HepG2 (cell line): Measurements from ENCODE around the gene NCF4. TPM values are rescaled to one million over a fixed set of nuclear protein-coding genes. Genes with fewer than 3 reads are reported as not detected.

ENCODE experiments used
- ATAC-seq: fragments of 200-7000 bp; cut with Tn5 transposase; 3 replicates; pipeline ENCODE4 v1.9.1; 2020; ENCODE audit warnings: mild to moderate bottlenecking, moderate library complexity
- BruUV-seq: library from RNA; stranded (reverse); fragments of 400-500 nt; replicated peaks from 2 replicates; lab custom pipeline; 2021; lab: Mats Ljungman, UMichigan
- CTCF ChIA-PET: fragments of 300-600 bp; formaldehyde crosslinking; extraction: SDS; loops from one replicate; lab custom pipeline; 2021; ENCODE audit warnings: low total read pairs, inconsistent platforms, low intra/inter-chr PET ratio; lab: Yijun Ruan, JAX
- POLR2A ChIA-PET: fragments of 350-600 bp; sonication (Branson Sonifier 250); formaldehyde crosslinking; loops from one replicate; lab custom pipeline; 2020; ENCODE audit warnings: antibody characterized with exemption, inconsistent platforms; lab: Yijun Ruan, JAX
- DNase-seq: peaks from one replicate; pipeline ENCODE4 v3.0.0-alpha.2; 2015; ENCODE audit warnings: low spot score
- FAIRE-seq: peaks from 3 replicates; lab custom pipeline; 2011; peaks lifted over from hg19 to GRCh38; lab: Jason Lieb, UNC
- H2AFZ ChIP-seq: one replicate; pipeline ENCODE4 v1.6.1; 2011; ENCODE audit warnings: low read length, inconsistent platforms
- H3K27ac ChIP-seq: fragments of 300-600 bp; 3 replicates; pipeline ENCODE4 v1.8.0; 2011; ENCODE audit warnings: mixed run types, mild to moderate bottlenecking, mixed read lengths, low read length, inconsistent platforms; ENCODE audit not compliant: insufficient read depth; ENCODE audit errors: extremely low read length
- H3K27me3 ChIP-seq, 2 experiments: fragments of 200-600 bp in 1 of 2; 2 replicates in 1 of 2; 3 replicates in 1 of 2; pipeline versions ENCODE4 v1.6.0 to v1.8.0; 2011; ENCODE audit warnings: low read length in 2 of 2, mild to moderate bottlenecking in 2 of 2, moderate library complexity in 2 of 2, inconsistent platforms in 1 of 2; ENCODE audit not compliant: insufficient read depth in 2 of 2, control insufficient read depth in 1 of 2
- H3K36me3 ChIP-seq, 2 experiments: fragments of 200-600 bp in 1 of 2; replicated peaks in 1 of 2; 2 replicates in 1 of 2; 3 replicates in 1 of 2; pipeline versions ENCODE4 v1.5.1 to v1.8.0; 2011; ENCODE audit warnings: low read length in 2 of 2, inconsistent platforms in 1 of 2; ENCODE audit not compliant: insufficient read depth in 2 of 2, control insufficient read depth in 1 of 2
- H3K4me1 ChIP-seq: 2 replicates; pipeline ENCODE4 v1.5.1; 2012; ENCODE audit warnings: low read length, inconsistent platforms; ENCODE audit not compliant: insufficient read depth
- H3K4me2 ChIP-seq: 2 replicates; pipeline ENCODE4 v1.6.0; 2011; ENCODE audit warnings: low read depth, low read length, inconsistent platforms
- H3K4me3 ChIP-seq, 3 experiments: fragments of 200-600 bp in 1 of 3; sonication (generic), shearing (Covaris generic) in 1 of 3; replicated peaks in 1 of 3; 2 replicates each; pipeline ENCODE4 v1.5.1; 2011 to 2016; ENCODE audit warnings: low read length in 3 of 3, inconsistent platforms in 2 of 3, low read depth in 2 of 3, mild to moderate bottlenecking in 2 of 3, control low read depth in 1 of 3, mixed read lengths in 1 of 3; ENCODE audit not compliant: insufficient read depth in 1 of 3
- H3K79me2 ChIP-seq: one replicate; pipeline ENCODE4 v1.6.1; 2011; ENCODE audit warnings: low read length, inconsistent platforms; ENCODE audit not compliant: insufficient read depth
- H3K9ac ChIP-seq: 2 replicates; pipeline ENCODE4 v1.6.0; 2011; ENCODE audit warnings: mild to moderate bottlenecking, low read depth, low read length, inconsistent platforms; ENCODE audit not compliant: insufficient read depth
- H3K9me3 ChIP-seq: 2 replicates; pipeline ENCODE4 v1.5.1; 2012; ENCODE audit warnings: mild to moderate bottlenecking, low read length
- H4K20me1 ChIP-seq: 2 replicates; pipeline ENCODE4 v1.6.0; 2011; ENCODE audit warnings: inconsistent platforms, mild to moderate bottlenecking, low read length, moderate library complexity; ENCODE audit not compliant: insufficient read depth
- ARNT2 ChIP-seq: sonication (generic); formaldehyde crosslinking; IDR thresholded peaks from 2 replicates; pipeline ENCODE4 v1.8.0; 2022; ENCODE audit warnings: mild to moderate bottlenecking, low read depth, missing genetic modification reagents, moderate library complexity
- GPBP1L1 ChIP-seq: sonication (generic); formaldehyde crosslinking; IDR thresholded peaks from 2 replicates; pipeline ENCODE4 v1.5.0; 2020; ENCODE audit warnings: mild to moderate bottlenecking, missing genetic modification reagents
- HMGA1 ChIP-seq: sonication (generic); formaldehyde crosslinking; conservative IDR thresholded peaks from 2 replicates; pipeline ENCODE4 v1.4.0; 2020; ENCODE audit warnings: missing genetic modification reagents
- HOXD1 ChIP-seq: sonication (generic); formaldehyde crosslinking; IDR thresholded peaks from 2 replicates; pipeline ENCODE4 v1.5.0; 2020; ENCODE audit warnings: missing genetic modification reagents
- MAFK ChIP-seq, 2 experiments: IDR thresholded peaks in 1 of 2; conservative IDR thresholded peaks in 1 of 2; 2 replicates each; pipeline ENCODE4 v1.6.1; 2011; ENCODE audit warnings: improper control_type of control experiment in 2 of 2, low read length in 2 of 2
- MED13 ChIP-seq: sonication (generic); formaldehyde crosslinking; IDR thresholded peaks from 2 replicates; pipeline ENCODE4 v1.5.0; 2020; ENCODE audit warnings: missing genetic modification reagents
- RCOR2 ChIP-seq: IDR thresholded peaks from 2 replicates; pipeline ENCODE4 v1.6.1; 2016; ENCODE audit warnings: missing biosample characterization, missing genetic modification reagents
- SMARCE1 ChIP-seq: fragments of 450-650 bp; IDR thresholded peaks from 2 replicates; pipeline ENCODE4 v1.6.1; 2017; ENCODE audit warnings: borderline replicate concordance
- SNAI1 ChIP-seq: sonication (generic); formaldehyde crosslinking; IDR thresholded peaks from 2 replicates; pipeline ENCODE4 v1.5.0; 2020; ENCODE audit warnings: mild to moderate bottlenecking, missing genetic modification reagents, borderline replicate concordance
- UBTF ChIP-seq: sonication (generic); formaldehyde crosslinking; IDR thresholded peaks from 2 replicates; pipeline ENCODE4 v1.4.0; 2020; ENCODE audit warnings: mild to moderate bottlenecking, missing genetic modification reagents
- ZBTB38 ChIP-seq: sonication (generic); formaldehyde crosslinking; IDR thresholded peaks from 2 replicates; pipeline ENCODE4 v1.5.1; 2020; ENCODE audit warnings: mild to moderate bottlenecking, missing genetic modification reagents
- ZNF598 ChIP-seq: sonication (generic); formaldehyde crosslinking; IDR thresholded peaks from 2 replicates; pipeline ENCODE4 v1.5.1; 2020; ENCODE audit warnings: mild to moderate bottlenecking, missing genetic modification reagents, borderline replicate concordance
- ZNF687 ChIP-seq: sonication (generic); formaldehyde crosslinking; IDR thresholded peaks from 2 replicates; pipeline ENCODE4 v1.5.1; 2020; ENCODE audit warnings: mild to moderate bottlenecking, missing genetic modification reagents, moderate library complexity
- WGBS: methylation state at CpG from one replicate; pipeline ENCODE4 v1.1.6; 2017; ENCODE audit warnings: low lambda C conversion rate; 5-methylcytosine and 5-hydroxymethylcytosine counted together
- in situ Hi-C: cut with HindIII; loops from 2 replicates; pipeline ENCODE4 v1.10.0; 2017; ENCODE audit warnings: low pct_unique_long_range_greater_than_20kb; ENCODE audit not compliant: extremely low pct_ligation_motif_present
- intact Hi-C: fragments of 100-400 bp; cut with micrococcal nuclease; formaldehyde crosslinking; loops from one replicate; pipeline ENCODE4 v1.10.0; 2022; ENCODE audit not compliant: unreplicated experiment
- polyA plus RNA-seq, 8 experiments: library from polyadenylated mRNA; depleted of rRNA in 3 of 8; stranded (reverse) in 7 of 8; unstranded in 1 of 8; fragments of >200 nt; fragmentation: Illumina TruSeq in 4 of 8; extraction: Trizol in 4 of 8; gene quantifications; 2 replicates each; pipeline versions ENCODE4 v1.2.1 to v1.2.3, GENCODE V29; 2011 to 2016; ENCODE audit warnings: low read depth in 4 of 8, missing spikeins in 1 of 8, mixed read lengths in 1 of 8; ENCODE audit not compliant: insufficient read depth in 1 of 8
- total RNA-seq, 5 experiments: library from RNA; depleted of rRNA; stranded (reverse); fragments of >200 nt; fragmentation: Illumina TruSeq; extraction: Trizol; gene quantifications; 2 replicates each; pipeline ENCODE4 v1.2.3, GENCODE V29; 2016; ENCODE audit warnings: low read depth in 1 of 5

NCF4 gene
- total and polyA plus RNA-seq, 2 of the 13 experiments (the other 11 are each of a cell fraction or from before 2014, with no cell fraction given): not detected

- TF ChIP-seq ZNF687 (CRISPR knock-in tag) (no peak), ARNT2 (CRISPR knock-in tag) (no peak), RCOR2 (no peak), ZBTB38 (CRISPR knock-in tag) (no peak), MED13 (CRISPR knock-in tag) (no peak), HMGA1 (CRISPR knock-in tag) (no peak), SNAI1 (CRISPR knock-in tag) (no peak)
Observed at GRCh38 chr22:36897611-36898010, 36.8 kb downstream of the NCF4 start (continued).

GRCh38 chr22:36898690-36899089 lies 37.9 kb downstream of the NCF4 start:
- FAIRE-seq (no peak), ATAC-seq (no peak), DNase-seq (no peak)
- H3K79me2 ChIP-seq: no peaks in the 10 kb centered on the region
- no peak overlapping the region for H2AFZ ChIP-seq
- no peaks in the 10 kb centered on the region for H3K36me3 ChIP-seq
- no peak overlapping the region for H3K4me3 ChIP-seq
- no TSS peak for BruUV-seq
- 2% methylated on average over 4 of the region's 4 CpGs for WGBS
- no peaks in the 10 kb centered on the region for H3K4me1 ChIP-seq
- intact Hi-C loops: no loop called here
- ChIA-PET CTCF (no interaction called here), POLR2A (no interaction called here)
- H4K20me1 ChIP-seq: no peaks in the 10 kb centered on the region
- H3K4me2 ChIP-seq: no peak overlapping the region
- in situ Hi-C loops: no loop called here
- H3K27me3 ChIP-seq: peaks cover 0 to 18% of the 10 kb centered on the region in 2 experiments; a peak in 2 of 5 replicates
- H3K9ac ChIP-seq: no peak overlapping the region
- no peaks in the 10 kb centered on the region for H3K9me3 ChIP-seq
- no peak overlapping the region for H3K27ac ChIP-seq
- no peak for TF ChIP-seq UBTF
- no peak for TF ChIP-seq SMARCE1
- TF ChIP-seq GPBP1L1: no peak
- TF ChIP-seq MAFK (conservative IDR thresholded peaks at IDR 0.05 in 1 of 2, IDR thresholded peaks at IDR 0.05 in 1 of 2; ENCODE audit: low read length in 2 of 2): peak in 1 of 2 experiments; percentile 20; a peak in 1 of 4 replicates
- no peak for TF ChIP-seq ZNF598 (CRISPR knock-in tag)
- no peak for TF ChIP-seq HOXD1 (CRISPR knock-in tag)
